H1 (cell line): ENCODE measurements around the gene ARHGAP21. TPM values are rescaled to one million over a fixed set of nuclear protein-coding genes. Genes with fewer than 3 reads are reported as not detected.

ENCODE experiments used
- CTCF ChIA-PET: fragments of 300-600 bp; sonication (Branson Sonifier 250); formaldehyde crosslinking; loops from one replicate; lab custom pipeline; 2021; ENCODE audit not compliant: partially characterized antibody; lab: Charles Lee
- POLR2A ChIA-PET: fragments of 300-600 bp; sonication (Branson Sonifier 250); formaldehyde crosslinking; loops from one replicate; lab custom pipeline; 2021; ENCODE audit warnings: inconsistent platforms; ENCODE audit not compliant: partially characterized antibody; lab: Charles Lee
- DNase-seq, 2 experiments: peaks; one replicate each; pipeline versions ENCODE4 v3.0.0 to v3.0.0-alpha.2; 2010 to 2022; ENCODE audit warnings: low spot score in 2 of 2, low read depth in 1 of 2, mixed read lengths in 1 of 2
- FAIRE-seq: peaks from 2 replicates; lab custom pipeline; 2011; peaks lifted over from hg19 to GRCh38; lab: Jason Lieb, UNC
- H2AFZ ChIP-seq: 2 replicates; pipeline ENCODE4 v1.8.1; 2012; ENCODE audit warnings: low read length, inconsistent platforms
- H2AK5ac ChIP-seq: 2 replicates; pipeline ENCODE4 v1.6.1; 2013; ENCODE audit warnings: low read depth, low read length
- H2BK120ac ChIP-seq: replicated peaks from 2 replicates; pipeline ENCODE3; 2013; ENCODE audit warnings: low read depth, low read length, inconsistent platforms
- H2BK12ac ChIP-seq: 2 replicates; pipeline ENCODE4 v1.6.1; 2013; ENCODE audit warnings: low read depth, low read length
- H2BK15ac ChIP-seq: 2 replicates; pipeline ENCODE4 v1.6.1; 2013; ENCODE audit warnings: low read length
- H2BK20ac ChIP-seq: 2 replicates; pipeline ENCODE4 v1.6.1; 2013; ENCODE audit warnings: low read length
- H2BK5ac ChIP-seq: 2 replicates; pipeline ENCODE4 v1.6.1; 2013; ENCODE audit warnings: low read depth, low read length
- H3K14ac ChIP-seq: 2 replicates; pipeline ENCODE4 v1.6.1; 2013; ENCODE audit warnings: inconsistent platforms; ENCODE audit not compliant: insufficient read length
- H3K18ac ChIP-seq: 2 replicates; pipeline ENCODE4 v1.6.1; 2013; ENCODE audit warnings: low read length; ENCODE audit errors: extremely low read depth
- H3K23ac ChIP-seq: 2 replicates; pipeline ENCODE4 v1.6.1; 2013; ENCODE audit warnings: inconsistent platforms; ENCODE audit not compliant: insufficient read length
- H3K23me2 ChIP-seq: 2 replicates; pipeline ENCODE4 v1.6.1; 2013; ENCODE audit warnings: low read depth, low read length
- H3K27ac ChIP-seq: 2 replicates; pipeline ENCODE4 v1.6.1; 2011; ENCODE audit warnings: low read depth, low read length, inconsistent platforms
- H3K27me3 ChIP-seq, 4 experiments: replicated peaks in 1 of 4; 1 replicate in 1 of 4; 2 replicates in 3 of 4; pipeline versions ENCODE4 v1.6.1 to v1.8.1; 2011 to 2013; ENCODE audit warnings: low read length in 3 of 4, mild to moderate bottlenecking in 3 of 4, inconsistent platforms in 2 of 4, mixed read lengths in 2 of 4, moderate library complexity in 1 of 4; ENCODE audit not compliant: control insufficient read depth in 3 of 4, insufficient read depth in 3 of 4; ENCODE audit errors: extremely low read depth in 1 of 4
- H3K36me3 ChIP-seq, 4 experiments: 2 replicates each; pipeline versions ENCODE4 v1.6.1 to v1.8.1; 2011 to 2013; ENCODE audit warnings: mild to moderate bottlenecking in 4 of 4, low read length in 3 of 4, moderate library complexity in 2 of 4, control low read depth in 1 of 4, inconsistent platforms in 1 of 4; ENCODE audit not compliant: insufficient read depth in 4 of 4, control insufficient read depth in 2 of 4
- H3K4ac ChIP-seq: replicated peaks from 2 replicates; pipeline ENCODE3; 2013; ENCODE audit warnings: low read length, low read depth, mixed read lengths, inconsistent platforms; ENCODE audit not compliant: insufficient read length
- H3K4me1 ChIP-seq, 4 experiments: replicated peaks in 1 of 4; 1 replicate in 1 of 4; 2 replicates in 3 of 4; pipeline versions ENCODE4 v1.6.1 to v1.8.1; 2011 to 2013; ENCODE audit warnings: low read length in 3 of 4, inconsistent platforms in 2 of 4, mixed read lengths in 1 of 4; ENCODE audit not compliant: insufficient read depth in 4 of 4, control insufficient read depth in 3 of 4
- H3K4me2 ChIP-seq, 2 experiments: 2 replicates each; pipeline versions ENCODE4 v1.6.1 to v1.8.1; 2011 to 2013; ENCODE audit warnings: low read depth in 2 of 2, low read length in 2 of 2, control low read depth in 1 of 2, inconsistent platforms in 1 of 2, mild to moderate bottlenecking in 1 of 2; ENCODE audit not compliant: insufficient read depth in 1 of 2
- H3K4me3 ChIP-seq, 4 experiments: fragments of 200-600, 300-600 bp in 1 of 4; sonication (generic), shearing (Covaris generic), sonication (Bioruptor Twin) in 1 of 4; 2 replicates each; pipeline versions ENCODE4 v1.5.1 to v1.8.1; 2011 to 2016; ENCODE audit warnings: low read length in 4 of 4, low read depth in 3 of 4, control low read depth in 2 of 4, inconsistent platforms in 2 of 4, mild to moderate bottlenecking in 2 of 4, mixed read lengths in 1 of 4, moderate library complexity in 1 of 4; ENCODE audit not compliant: insufficient read depth in 2 of 4; ENCODE audit errors: extremely low read depth in 1 of 4
- H3K56ac ChIP-seq: replicated peaks from 2 replicates; pipeline ENCODE3; 2013; ENCODE audit warnings: low read depth, mild to moderate bottlenecking, mixed read lengths, low read length, inconsistent platforms; ENCODE audit not compliant: insufficient read length
- H3K79me1 ChIP-seq: 2 replicates; pipeline ENCODE4 v1.6.1; 2013; ENCODE audit warnings: low read depth, low read length, control low read depth
- H3K79me2 ChIP-seq, 2 experiments: 2 replicates each; pipeline versions ENCODE4 v1.6.1 to v1.8.1; 2012 to 2013; ENCODE audit warnings: low read length in 2 of 2, mild to moderate bottlenecking in 2 of 2, inconsistent platforms in 1 of 2; ENCODE audit not compliant: insufficient read depth in 2 of 2, control insufficient read depth in 1 of 2
- H3K9ac ChIP-seq, 4 experiments: replicated peaks in 1 of 4; 1 replicate in 1 of 4; 2 replicates in 3 of 4; pipeline versions ENCODE4 v1.6.1 to v1.8.1; 2011 to 2013; ENCODE audit warnings: low read depth in 3 of 4, low read length in 3 of 4, control low read depth in 2 of 4, mild to moderate bottlenecking in 2 of 4, moderate library complexity in 2 of 4, inconsistent platforms in 1 of 4; ENCODE audit errors: extremely low read depth in 1 of 4
- H3K9me3 ChIP-seq, 2 experiments: 2 replicates each; pipeline versions ENCODE4 v1.6.1 to v1.8.1; 2012 to 2013; ENCODE audit warnings: mild to moderate bottlenecking in 2 of 2, moderate library complexity in 2 of 2, control low read depth in 1 of 2, inconsistent platforms in 1 of 2, low read depth in 1 of 2, low read length in 1 of 2, mixed read lengths in 1 of 2; ENCODE audit not compliant: insufficient read depth in 2 of 2
- H4K20me1 ChIP-seq, 2 experiments: replicated peaks in 1 of 2; 2 replicates each; pipeline versions ENCODE3 to v1.8.1; 2011 to 2013; ENCODE audit warnings: inconsistent platforms in 2 of 2, low read length in 2 of 2, mild to moderate bottlenecking in 1 of 2; ENCODE audit not compliant: insufficient read depth in 2 of 2, control insufficient read depth in 1 of 2
- H4K5ac ChIP-seq: 2 replicates; pipeline ENCODE4 v1.6.1; 2013; ENCODE audit warnings: low read length, low read depth, mixed read lengths, inconsistent platforms; ENCODE audit not compliant: insufficient read length
- H4K8ac ChIP-seq: 2 replicates; pipeline ENCODE4 v1.8.0; 2013; ENCODE audit warnings: mild to moderate bottlenecking, moderate library complexity, low read length, inconsistent platforms; ENCODE audit not compliant: insufficient read depth; ENCODE audit errors: extremely low read depth
- H4K91ac ChIP-seq: replicated peaks from 2 replicates; pipeline ENCODE3; 2013; ENCODE audit warnings: low read length, mixed read lengths, inconsistent platforms; ENCODE audit not compliant: insufficient read length
- BRCA1 ChIP-seq: IDR thresholded peaks from 2 replicates; pipeline ENCODE4 v1.6.1; 2012; ENCODE audit warnings: low read depth, low read length, improper control_type of control experiment
- CBX5 ChIP-seq: fragments of 300-800, 300-1000 bp; sonication (generic); IDR thresholded peaks from 2 replicates; pipeline ENCODE4 v1.7.1; 2016; ENCODE audit warnings: antibody characterized with exemption, low read length, low read depth
- CEBPB ChIP-seq: IDR thresholded peaks from 2 replicates; pipeline ENCODE4 v1.6.1; 2012; ENCODE audit warnings: low read depth, low read length
- FOSL1 ChIP-seq: IDR thresholded peaks from 2 replicates; pipeline ENCODE4 v1.6.1; 2011; ENCODE audit warnings: mild to moderate bottlenecking, low read depth, low read length, moderate library complexity; ENCODE audit not compliant: insufficient read depth
- GABPA ChIP-seq: IDR thresholded peaks from 2 replicates; pipeline ENCODE4 v1.6.1; 2011; ENCODE audit warnings: mild to moderate bottlenecking, low read length, moderate library complexity, borderline replicate concordance; ENCODE audit not compliant: insufficient read depth
- KDM1A ChIP-seq: fragments of 200-600, 300-600 bp; sonication (generic); IDR thresholded peaks from 2 replicates; pipeline ENCODE4 v1.7.1; 2016; ENCODE audit warnings: mild to moderate bottlenecking, low read length, borderline replicate concordance
- POLR2A ChIP-seq, 2 experiments: IDR thresholded peaks; 1 replicate in 1 of 2; 2 replicates in 1 of 2; pipeline ENCODE4 v1.6.1; 2011; ENCODE audit warnings: low read depth in 2 of 2, low read length in 2 of 2, mild to moderate bottlenecking in 2 of 2; ENCODE audit errors: control extremely low read depth in 1 of 2
- TAF1 ChIP-seq: IDR thresholded peaks from 2 replicates; pipeline ENCODE4 v1.6.1; 2011; ENCODE audit warnings: mild to moderate bottlenecking, low read depth, low read length
- TAF7 ChIP-seq: optimal IDR thresholded peaks from 2 replicates; pipeline ENCODE3; 2011; ENCODE audit warnings: low read depth, mild to moderate bottlenecking, inconsistent platforms, low read length, moderate library complexity, borderline replicate concordance
- YY1 ChIP-seq: IDR thresholded peaks from 2 replicates; pipeline ENCODE4 v1.6.1; 2011; ENCODE audit warnings: low read depth, mild to moderate bottlenecking, low read length
- WGBS, 2 experiments: shearing (Covaris generic) in 1 of 2; methylation state at CpG; one replicate each; pipeline versions ENCODE4 v1.1.6 to v1.1.7; 2013 to 2015; ENCODE audit warnings: low lambda C conversion rate in 2 of 2, mixed read lengths in 2 of 2, inconsistent platforms in 1 of 2, low coverage in 1 of 2, missing lambda C conversion rate in 1 of 2; ENCODE audit not compliant: insufficient replicate concordance in 2 of 2, insufficient coverage in 1 of 2, insufficient read length in 1 of 2; ENCODE audit errors: extremely low coverage in 1 of 2, missing lambda C conversion rate in 1 of 2; 5-methylcytosine and 5-hydroxymethylcytosine counted together
- polyA plus RNA-seq, 7 experiments: library from polyadenylated mRNA; depleted of rRNA in 3 of 7; stranded (reverse) in 5 of 7; unstranded in 2 of 7; fragments of >200 nt in 5 of 7; fragments of 200-250 nt in 2 of 7; gene quantifications; 1 replicate in 5 of 7; 2 replicates in 1 of 7; 4 replicates in 1 of 7; pipeline versions ENCODE4 v1.2.1 to v1.2.3, GENCODE V29; 2011 to 2013; ENCODE audit warnings: missing spikeins in 2 of 7, mixed read lengths in 2 of 7
- total RNA-seq: library from RNA; stranded (reverse); fragmentation: NEBNext Ultra II Directional; extraction: Animal tissue kit (Norgen Biotek cat#: 25700); gene quantifications from 2 replicates; pipeline ENCODE4 v1.2.1, GENCODE V29; 2021

ARHGAP21 gene
- total and polyA plus RNA-seq, 2 of the 8 experiments (the other 6 are each of a cell fraction or from before 2014, with no cell fraction given), result 14.4 to 35.3 TPM

GRCh38 chr10:24569330-24569796 is 154.3 kb downstream of the ARHGAP21 start:
- ChIA-PET POLR2A (interaction anchor here (1.4 kb wide), 1 partner anchor 11 kb away, joined by 3 read pairs; no protein-coding TSS in a partner anchor), CTCF (interaction anchor here (0.8 to 1.7 kb wide), 3 partner anchors 11 to 15 kb away, joined by 3 to 5 read pairs (median 3); no protein-coding TSS in a partner anchor)
- Histone ChIP-seq H2BK5ac (no peak overlapping the region), H2AK5ac (no peak overlapping the region), H3K4me2 (no peak overlapping the region), H3K79me2 (no peaks in the 10 kb centered on the region), H3K23me2 (no peaks in the 10 kb centered on the region), H3K79me1 (no peaks in the 10 kb centered on the region), H3K9me3 (no peaks in the 10 kb centered on the region), H2BK20ac (no peak overlapping the region), H4K5ac (no peak overlapping the region), H4K20me1 (no peaks in the 10 kb centered on the region), H3K36me3 (no peaks in the 10 kb centered on the region), H3K4ac (no peak overlapping the region), H3K4me3 (no peak overlapping the region), H3K23ac (no peak overlapping the region), H2BK120ac (no peak overlapping the region), H2AFZ (no peak overlapping the region), H3K56ac (no peak overlapping the region), H3K27ac (no peak overlapping the region), H3K18ac (no peak overlapping the region), H2BK15ac (no peak overlapping the region), H2BK12ac (no peak overlapping the region), H3K27me3 (no peaks in the 10 kb centered on the region), H3K9ac (no peak overlapping the region), H4K8ac (no peak overlapping the region), H4K91ac (no peak overlapping the region), H3K4me1 (no peaks in the 10 kb centered on the region), H3K14ac (no peak overlapping the region)
- 98% methylated on average over 13 of the region's 13 CpGs; no CpG with 5 or more reads in 1 of the 2 experiments for WGBS, 2 experiments
- FAIRE-seq (no peak), DNase-seq (no peak)
- TF ChIP-seq FOSL1 (no peak), TAF7 (no peak), CEBPB (no peak), KDM1A (no peak), GABPA (no peak), CBX5 (no peak), BRCA1 (no peak), POLR2A (IDR thresholded peaks at IDR 0.05; ENCODE audit: control extremely low read depth in 1 of 2, low read depth in 2 of 2, low read length in 2 of 2) (no peak), TAF1 (no peak), YY1 (no peak)
